Activated naive CD8-positive, alpha-beta T cell (primary cell): ENCODE results near the gene UBAC1.
"Not testable (repeated sequence)": the region's sequence is repeated elsewhere in the genome, so short reads cannot be mapped to it uniquely, and the experiment has no call there.

Source experiments
- H3K27ac Mint-ChIP-seq: one replicate; pipeline ENCODE4 v1.8.0; 2021; ENCODE audit warnings: mixed read lengths
- H3K27me3 Mint-ChIP-seq: one replicate; pipeline ENCODE4 v1.8.0; 2021; ENCODE audit warnings: mixed read lengths
- H3K36me3 Mint-ChIP-seq: one replicate; pipeline ENCODE4 v1.8.0; 2021; ENCODE audit warnings: mixed read lengths
- H3K4me1 Mint-ChIP-seq: one replicate; pipeline ENCODE4 v1.8.0; 2021; ENCODE audit warnings: low read depth, mixed read lengths
- H3K4me3 Mint-ChIP-seq: one replicate; pipeline ENCODE4 v1.8.0; 2021; ENCODE audit warnings: mild to moderate bottlenecking, mixed read lengths
- H3K9me3 Mint-ChIP-seq: one replicate; pipeline ENCODE4 v1.8.0; 2021; ENCODE audit warnings: low read depth, mixed read lengths

UBAC1 gene

DNA sequence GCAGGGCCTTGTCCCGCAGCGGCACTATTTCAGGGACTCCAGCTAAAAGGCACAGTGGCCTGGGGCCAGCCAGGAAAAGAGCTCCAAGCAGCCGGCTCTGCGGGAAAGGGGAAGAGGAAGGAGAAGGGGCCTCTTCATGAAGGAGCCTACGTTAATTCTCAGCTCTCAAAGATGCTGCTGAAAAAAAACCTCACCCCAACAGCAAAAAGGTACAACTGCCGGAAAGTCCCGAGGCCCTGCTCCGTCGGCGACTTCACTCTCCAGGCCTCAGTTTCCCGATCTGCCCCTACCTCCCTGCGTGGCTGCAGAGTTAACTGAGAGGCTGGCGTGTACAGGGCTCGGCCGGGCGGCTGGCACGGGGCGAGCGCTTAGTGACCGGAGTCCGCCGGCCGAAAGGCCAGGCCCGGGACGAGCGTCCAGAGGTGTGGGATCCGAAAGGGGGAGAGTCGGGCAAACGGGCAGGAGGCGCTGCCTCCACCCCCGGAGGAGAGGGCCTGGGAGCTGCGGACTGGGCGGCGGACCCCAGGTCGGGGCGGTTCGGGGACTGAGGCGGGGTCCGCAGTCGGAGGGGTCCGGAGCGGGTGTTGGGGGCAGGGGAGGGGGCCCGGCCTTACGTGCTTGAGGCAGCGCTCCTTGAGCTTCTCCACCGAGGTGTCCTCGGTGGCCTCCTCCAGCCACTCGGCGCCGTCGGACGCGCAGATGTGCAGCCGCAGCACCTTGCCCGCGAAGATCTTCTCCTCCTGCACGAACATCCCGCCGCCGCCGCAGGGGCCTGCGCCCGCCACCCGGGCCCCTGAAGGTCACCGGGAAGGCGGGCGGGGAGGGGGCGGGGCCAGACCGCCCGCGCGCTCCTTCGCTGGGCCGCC, 529 bp downstream of the UBAC1 start:
- H3K27me3 Mint-ChIP-seq, result no peaks in the 10 kb centered on the region
- H3K36me3 Mint-ChIP-seq, result no peaks in the 10 kb centered on the region
- peak overlapping the region; percentile 86 for H3K4me3 Mint-ChIP-seq
- peak overlapping the region; percentile 54 for H3K27ac Mint-ChIP-seq
- no peaks in the 10 kb centered on the region for H3K9me3 Mint-ChIP-seq
- H3K4me1 Mint-ChIP-seq, result peaks cover 30% of the 10 kb centered on the region

DNA sequence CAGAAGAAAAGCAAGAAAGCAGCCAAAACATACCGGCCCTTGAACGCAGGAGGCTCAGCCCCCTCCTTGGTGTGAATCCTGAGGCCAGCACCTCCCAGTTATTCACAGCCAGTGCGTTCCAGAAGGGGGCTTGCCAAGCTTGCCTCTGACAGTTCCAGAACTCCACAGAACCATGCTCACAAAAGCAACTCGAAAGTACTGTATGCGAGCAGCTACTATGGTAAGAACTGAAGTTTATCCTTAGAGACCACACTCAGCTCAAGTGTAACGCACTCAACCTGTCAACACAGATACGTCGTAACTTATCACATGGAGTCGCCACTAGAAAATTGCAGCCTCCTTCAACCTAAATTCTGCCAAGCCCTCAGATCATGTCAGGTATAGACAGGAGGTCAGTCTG, 1.4 kb downstream of the UBAC1 start:
- Mint-ChIP-seq H3K4me1 (peaks cover 30% of the 10 kb centered on the region), H3K36me3 (no peaks in the 10 kb centered on the region), H3K27ac (peak overlapping the region; percentile 16), H3K4me3 (peak overlapping the region; percentile 86), H3K9me3 (no peaks in the 10 kb centered on the region), H3K27me3 (no peaks in the 10 kb centered on the region)

DNA sequence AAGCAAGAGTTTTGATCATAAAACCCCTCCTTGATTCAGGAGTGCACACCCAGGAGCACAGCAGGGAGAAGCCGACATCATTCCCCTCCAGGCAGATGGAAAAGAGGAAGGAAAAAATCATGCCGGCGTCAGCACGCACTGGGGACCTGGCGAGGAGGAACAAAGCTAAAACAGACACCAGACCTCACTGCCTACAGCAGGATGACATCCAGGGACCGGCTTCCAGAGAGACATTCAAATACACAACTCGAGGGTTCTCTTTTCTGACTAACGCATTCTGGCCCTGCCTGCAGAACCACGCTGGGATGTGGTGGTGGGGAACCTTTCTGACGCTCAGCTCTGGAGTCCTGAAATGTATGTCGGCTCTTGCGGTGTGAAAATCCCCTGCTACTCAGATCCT, 2.7 kb downstream of the UBAC1 start:
- no peaks in the 10 kb centered on the region for H3K27me3 Mint-ChIP-seq
- no peaks in the 10 kb centered on the region for H3K9me3 Mint-ChIP-seq
- H3K36me3 Mint-ChIP-seq, result no peaks in the 10 kb centered on the region
- H3K27ac Mint-ChIP-seq, result no peak overlapping the region
- H3K4me1 Mint-ChIP-seq, result peaks cover 30% of the 10 kb centered on the region
- H3K4me3 Mint-ChIP-seq, result peak overlapping the region; percentile 27

DNA sequence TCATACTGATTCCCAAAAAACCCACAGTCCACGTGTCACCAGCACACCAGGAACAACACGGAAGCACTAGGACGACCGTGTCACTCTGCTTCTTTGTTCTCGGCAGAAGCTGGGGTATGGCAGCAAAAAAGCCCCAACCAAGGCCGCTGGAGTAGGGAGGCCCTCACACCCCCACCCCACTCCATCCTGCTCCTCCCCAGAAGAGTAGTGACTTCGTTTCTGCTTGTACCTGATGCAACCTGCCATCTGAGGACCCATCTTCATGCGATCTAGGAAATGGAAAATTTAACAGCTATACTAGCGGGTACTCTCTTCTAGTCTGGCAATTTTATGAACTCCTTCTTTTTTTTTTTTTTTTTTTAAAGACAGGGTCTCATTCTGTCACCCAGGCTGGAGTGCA, 3.7 kb downstream of the UBAC1 start:
- peaks cover 27% of the 10 kb centered on the region for H3K4me1 Mint-ChIP-seq
- H3K9me3 Mint-ChIP-seq, result no peaks in the 10 kb centered on the region
- H3K27me3 Mint-ChIP-seq, result no peaks in the 10 kb centered on the region
- H3K36me3 Mint-ChIP-seq, result peaks cover 2% of the 10 kb centered on the region
- no peak overlapping the region for H3K4me3 Mint-ChIP-seq
- H3K27ac Mint-ChIP-seq, result no peak overlapping the region

DNA sequence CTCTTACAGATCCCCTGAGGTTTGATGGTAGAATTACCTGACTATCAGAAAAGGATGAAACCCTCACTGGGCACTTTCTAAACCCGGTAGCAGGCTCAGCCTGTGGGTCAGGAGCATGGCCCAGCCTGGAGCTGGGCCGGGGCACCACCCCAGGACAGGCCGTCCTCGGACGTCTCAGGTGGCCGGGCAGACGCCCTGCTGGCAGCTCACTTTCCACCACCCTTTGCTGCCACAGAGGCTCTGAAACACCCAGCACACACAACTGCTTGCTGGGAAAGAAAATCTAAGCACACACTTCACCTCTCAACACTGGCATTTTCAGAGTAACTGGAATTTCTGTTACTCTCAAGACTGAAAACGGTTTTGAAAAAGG, 4.4 kb downstream of the UBAC1 start:
- no peaks in the 10 kb centered on the region for H3K27me3 Mint-ChIP-seq
- no peaks in the 10 kb centered on the region for H3K9me3 Mint-ChIP-seq
- peaks cover 21% of the 10 kb centered on the region for H3K4me1 Mint-ChIP-seq
- H3K36me3 Mint-ChIP-seq, result peaks cover 2% of the 10 kb centered on the region
- H3K4me3 Mint-ChIP-seq, result no peak overlapping the region
- no peak overlapping the region for H3K27ac Mint-ChIP-seq

DNA sequence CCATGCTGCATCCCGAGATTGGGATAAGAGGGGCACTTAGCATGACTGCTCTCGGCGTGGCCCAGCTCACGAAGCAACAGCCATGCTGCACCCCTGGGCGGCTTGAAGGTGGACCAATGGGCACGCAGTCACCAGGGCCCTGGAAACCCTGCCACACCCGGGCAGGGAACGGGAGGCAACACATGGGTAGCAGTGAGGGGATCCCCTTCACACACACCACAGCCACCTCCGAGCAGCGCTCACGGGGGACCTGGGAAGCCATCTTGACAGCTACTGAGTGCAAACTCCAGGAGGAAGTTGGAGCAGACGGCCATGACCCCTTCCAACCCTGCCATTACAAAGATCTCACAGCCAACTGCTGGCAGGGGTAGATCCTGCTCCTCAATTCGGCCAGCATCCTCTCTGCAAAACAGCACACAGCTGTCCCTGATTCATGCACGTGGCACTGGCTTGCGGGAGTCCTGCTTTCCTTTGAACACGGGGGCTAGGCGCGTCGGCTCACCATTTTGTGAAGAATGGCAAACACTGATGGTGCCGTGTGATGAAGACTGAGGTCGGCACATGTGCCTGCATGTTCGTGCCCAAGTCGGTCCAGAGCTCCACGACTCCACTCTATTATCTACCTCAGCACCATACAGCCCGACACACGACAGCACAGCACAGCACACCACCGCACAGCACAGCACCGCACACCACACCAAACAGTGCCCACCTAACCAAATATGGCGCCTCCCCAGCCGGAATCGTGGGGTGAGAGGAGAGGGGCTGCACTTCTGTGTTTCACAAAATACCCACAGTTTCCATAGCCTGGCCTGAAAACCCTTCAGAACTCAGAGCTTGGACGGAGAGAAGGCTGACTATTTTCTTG, 5.0 kb downstream of the UBAC1 start:
- Mint-ChIP-seq H3K27ac (no peak overlapping the region), H3K9me3 (no peaks in the 10 kb centered on the region), H3K27me3 (no peaks in the 10 kb centered on the region), H3K4me3 (no peak overlapping the region), H3K4me1 (peaks cover 17% of the 10 kb centered on the region), H3K36me3 (peaks cover 2% of the 10 kb centered on the region)

DNA sequence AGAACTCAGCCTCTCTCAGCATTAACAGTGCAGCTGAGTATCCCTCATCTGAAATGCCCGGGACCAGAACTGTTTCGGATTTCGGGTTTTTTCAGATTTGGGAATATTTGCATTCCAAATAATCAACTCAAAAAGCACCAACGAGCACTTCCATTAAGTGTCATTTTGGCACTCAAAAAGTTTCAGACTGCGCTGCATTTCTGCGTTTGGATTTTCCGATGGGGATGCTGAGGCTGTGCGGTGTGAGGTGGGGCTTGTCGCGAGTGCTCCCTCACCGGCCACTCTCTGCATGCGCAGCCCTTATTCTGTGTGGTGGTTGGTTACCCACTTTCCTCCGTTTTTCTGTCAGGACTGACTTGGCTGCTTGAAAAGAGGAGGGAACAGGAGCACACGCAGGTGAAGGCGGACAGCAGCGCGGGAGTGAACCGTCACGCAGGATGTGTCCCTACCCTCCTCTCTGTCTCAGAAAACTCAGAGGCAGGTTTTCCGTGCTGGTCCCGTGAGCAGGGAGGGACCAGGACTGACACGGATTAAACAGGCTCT, 8.4 kb downstream of the UBAC1 start:
- Mint-ChIP-seq H3K36me3 (peaks cover 5% of the 10 kb centered on the region), H3K4me3 (no peak overlapping the region), H3K9me3 (no peaks in the 10 kb centered on the region), H3K27me3 (no peaks in the 10 kb centered on the region), H3K27ac (no peak overlapping the region), H3K4me1 (no peaks in the 10 kb centered on the region)

DNA sequence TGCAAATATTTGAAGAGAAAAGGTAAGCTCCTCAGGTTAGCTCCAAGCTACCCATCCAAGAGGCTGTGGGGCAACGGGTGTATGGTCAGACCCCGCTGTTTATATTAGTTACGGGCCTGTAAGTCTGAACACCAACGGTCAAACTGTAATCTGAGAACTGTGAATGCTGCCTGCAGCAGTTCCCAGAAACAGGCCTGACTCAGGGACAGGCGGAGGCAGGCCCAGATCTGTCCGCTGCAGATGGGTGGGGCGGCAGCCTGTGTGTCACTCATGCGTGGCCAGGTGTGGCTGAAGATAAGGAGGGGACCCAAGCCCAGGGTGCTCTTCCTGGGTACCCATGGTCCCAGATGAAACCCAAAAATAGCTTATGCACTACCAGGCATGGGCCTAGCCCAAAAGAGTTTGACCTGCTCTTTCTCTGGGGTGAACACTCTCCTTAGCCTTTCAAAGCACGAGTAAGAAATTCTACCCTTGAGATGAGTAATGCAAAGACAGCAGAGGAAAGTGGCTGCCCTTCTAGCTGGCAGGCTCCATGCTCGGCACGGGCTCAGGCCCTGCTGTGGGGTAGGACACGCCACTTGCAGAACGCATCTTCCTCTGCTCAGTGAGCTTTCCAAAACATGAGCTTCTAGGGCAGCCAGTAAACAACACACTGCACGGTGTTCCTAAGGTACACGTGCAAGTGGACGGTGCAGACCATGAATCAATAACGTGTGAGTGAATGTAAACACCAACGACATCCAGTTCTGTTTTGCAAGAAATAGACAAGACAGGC, 9.1 kb downstream of the UBAC1 start:
- H3K27me3 Mint-ChIP-seq, result no peaks in the 10 kb centered on the region
- H3K4me1 Mint-ChIP-seq, result no peaks in the 10 kb centered on the region
- H3K27ac Mint-ChIP-seq, result no peak overlapping the region
- peaks cover 5% of the 10 kb centered on the region for H3K36me3 Mint-ChIP-seq
- H3K9me3 Mint-ChIP-seq, result no peaks in the 10 kb centered on the region
- H3K4me3 Mint-ChIP-seq, result no peak overlapping the region

DNA sequence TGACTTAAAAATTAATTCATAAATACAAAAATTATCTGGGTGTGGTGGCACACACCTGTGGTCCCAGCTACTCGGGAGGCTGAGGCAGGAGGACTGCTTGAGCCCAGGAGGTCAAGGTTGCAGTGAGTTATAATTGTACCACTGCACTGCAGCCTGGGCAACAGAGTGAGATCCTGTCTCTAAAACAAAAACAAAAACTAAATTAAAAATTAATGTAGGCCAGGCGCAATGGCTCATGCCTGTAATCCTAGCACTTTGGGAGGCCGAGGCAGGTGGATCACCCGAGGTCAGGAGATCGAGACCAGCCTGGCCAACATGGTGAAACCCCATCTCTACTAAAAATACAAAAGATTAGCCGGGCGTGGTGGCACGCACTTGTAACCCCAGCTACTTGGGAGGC, 9.9 kb downstream of the UBAC1 start:
- not testable (repeated sequence) for H3K4me1 Mint-ChIP-seq, H3K27ac Mint-ChIP-seq, H3K4me3 Mint-ChIP-seq, H3K36me3 Mint-ChIP-seq, H3K27me3 Mint-ChIP-seq, H3K9me3 Mint-ChIP-seq

DNA sequence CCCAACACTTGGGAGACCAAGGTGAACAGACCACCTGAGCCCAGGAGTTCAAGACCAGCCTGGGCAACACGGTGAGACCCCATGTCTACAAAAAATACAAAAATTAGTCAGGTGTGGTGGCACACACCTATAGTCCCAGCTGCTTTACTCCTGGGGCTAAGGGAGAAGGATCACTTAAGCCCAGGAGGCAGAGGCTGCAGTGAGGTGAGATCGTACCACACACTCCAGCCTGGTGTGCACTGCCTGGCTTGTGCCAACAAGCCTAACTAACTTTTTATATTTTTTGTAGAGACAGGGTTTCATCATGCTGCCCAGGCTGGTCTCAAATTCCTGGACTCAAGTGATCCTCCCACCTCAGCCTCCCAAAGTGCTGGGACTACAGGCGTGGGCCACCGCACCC, 10.3 kb downstream of the UBAC1 start:
- H3K27me3 Mint-ChIP-seq, H3K36me3 Mint-ChIP-seq, H3K27ac Mint-ChIP-seq, H3K4me1 Mint-ChIP-seq, H3K4me3 Mint-ChIP-seq, H3K9me3 Mint-ChIP-seq: not testable (repeated sequence)

DNA sequence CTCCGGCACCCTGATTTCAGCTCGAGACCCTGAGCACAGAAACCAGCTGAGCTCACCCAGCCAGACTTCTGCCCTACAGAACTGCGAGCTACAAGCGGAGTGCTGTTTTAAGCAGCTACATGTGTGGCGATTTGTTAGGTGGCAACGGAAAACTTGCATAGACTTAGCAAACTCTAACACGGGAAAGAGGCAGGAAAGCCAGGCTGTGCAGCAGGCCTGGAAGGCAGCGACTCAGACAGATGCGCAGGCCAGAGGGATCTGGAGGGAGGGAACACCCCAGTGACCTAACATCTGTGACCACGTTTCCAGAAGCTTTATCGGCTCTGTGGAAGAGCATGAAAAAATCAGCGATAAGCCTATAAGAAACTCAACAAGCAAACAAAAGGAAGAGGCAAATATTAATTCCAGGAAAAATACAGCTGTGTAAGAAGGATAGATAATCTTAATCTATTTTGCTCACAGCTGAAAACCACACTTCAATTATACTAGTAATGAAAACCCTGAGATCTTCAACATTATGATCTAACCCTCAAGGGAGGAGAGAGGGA, 11.0 kb downstream of the UBAC1 start:
- no peak overlapping the region for H3K4me3 Mint-ChIP-seq
- peaks cover 8% of the 10 kb centered on the region for H3K36me3 Mint-ChIP-seq
- no peak overlapping the region for H3K27ac Mint-ChIP-seq
- no peaks in the 10 kb centered on the region for H3K9me3 Mint-ChIP-seq
- H3K27me3 Mint-ChIP-seq, result no peaks in the 10 kb centered on the region
- no peaks in the 10 kb centered on the region for H3K4me1 Mint-ChIP-seq

DNA sequence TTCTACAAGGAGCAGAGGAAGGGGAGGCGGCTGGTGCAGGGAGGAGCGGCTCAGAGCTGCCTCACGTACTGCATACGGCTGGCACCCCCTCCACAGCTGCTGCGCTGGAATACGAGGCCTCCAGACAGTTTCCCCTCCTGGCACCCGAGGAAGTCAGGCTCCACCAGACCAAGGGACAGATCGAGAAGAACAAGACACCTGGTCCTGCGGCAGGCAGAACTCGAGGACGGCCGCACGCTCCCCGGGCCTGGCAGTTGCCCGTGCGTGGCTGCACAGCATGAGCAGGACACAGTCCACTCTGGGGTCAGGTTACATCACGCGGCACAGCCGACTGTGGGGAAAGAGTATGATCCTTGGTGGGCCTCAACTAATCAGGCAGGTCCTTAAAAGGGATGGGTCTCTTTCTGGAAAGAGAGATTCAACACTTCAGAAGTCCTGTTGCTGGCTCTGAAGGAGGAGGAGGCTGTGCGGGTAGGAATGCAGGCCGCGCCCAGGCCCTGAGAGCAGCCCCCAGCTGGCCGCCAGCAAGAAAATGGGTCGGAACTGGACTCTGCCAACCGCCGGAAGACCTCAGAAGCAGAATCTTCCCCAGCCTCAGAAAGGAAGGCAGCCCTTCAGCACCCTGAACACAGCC, 11.6 kb downstream of the UBAC1 start:
- Mint-ChIP-seq H3K27me3 (no peaks in the 10 kb centered on the region), H3K36me3 (peaks cover 8% of the 10 kb centered on the region), H3K4me1 (no peaks in the 10 kb centered on the region), H3K4me3 (no peak overlapping the region), H3K27ac (no peak overlapping the region), H3K9me3 (no peaks in the 10 kb centered on the region)

DNA sequence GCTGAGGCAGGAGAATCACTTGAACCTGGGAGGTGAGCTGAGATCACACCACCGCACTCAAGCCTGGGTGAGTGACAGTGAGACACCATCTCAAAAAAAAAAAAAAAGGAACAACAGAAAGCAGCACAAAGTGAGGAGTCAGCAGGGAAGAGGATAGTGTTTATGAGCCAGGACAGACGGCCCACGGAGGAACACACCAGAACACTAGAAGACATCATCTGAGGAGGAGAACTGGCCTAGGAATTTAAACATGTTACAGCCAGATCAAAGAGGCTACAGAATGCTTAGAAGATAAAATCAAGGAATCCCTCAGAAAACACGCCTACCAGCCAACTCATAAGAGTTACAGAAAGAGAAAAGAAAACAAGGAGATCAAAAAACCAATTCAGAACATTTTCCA, 12.2 kb downstream of the UBAC1 start:
- no peaks in the 10 kb centered on the region for H3K4me1 Mint-ChIP-seq
- no peaks in the 10 kb centered on the region for H3K9me3 Mint-ChIP-seq
- H3K36me3 Mint-ChIP-seq, result peaks cover 10% of the 10 kb centered on the region
- no peaks in the 10 kb centered on the region for H3K27me3 Mint-ChIP-seq
- H3K4me3 Mint-ChIP-seq, result no peak overlapping the region
- H3K27ac Mint-ChIP-seq, result no peak overlapping the region

DNA sequence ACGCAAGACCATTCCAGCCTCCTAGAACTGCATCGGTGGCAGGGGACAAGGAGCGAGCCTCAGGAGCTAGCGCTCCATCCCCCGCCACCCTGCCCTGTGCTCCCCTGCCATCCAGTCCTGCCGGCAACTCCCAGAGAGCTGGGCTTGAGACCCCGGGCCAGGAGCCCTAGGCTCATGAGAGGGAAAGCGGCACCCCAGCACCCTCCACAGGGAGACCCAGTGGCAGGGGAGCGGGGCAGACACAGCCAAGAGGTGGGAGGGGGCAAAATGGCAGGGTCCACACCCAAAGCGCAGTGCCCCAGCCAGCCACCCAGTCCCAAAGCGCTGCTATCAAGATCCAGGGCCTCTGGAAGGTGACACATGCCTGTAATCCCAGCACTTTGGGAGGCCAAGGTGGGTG, 12.7 kb downstream of the UBAC1 start:
- Mint-ChIP-seq H3K9me3 (no peaks in the 10 kb centered on the region), H3K27ac (no peak overlapping the region), H3K27me3 (no peaks in the 10 kb centered on the region), H3K4me3 (no peak overlapping the region), H3K4me1 (no peaks in the 10 kb centered on the region), H3K36me3 (peaks cover 14% of the 10 kb centered on the region)
